A549 (cell line): Measurements from ENCODE around the gene BBS4.

Source experiments
- BHLHE40 ChIP-seq: IDR thresholded peaks from 2 replicates; pipeline ENCODE4 v1.6.1; 2012; ENCODE audit warnings: low read depth, low read length, inconsistent platforms
- EP300 ChIP-seq, 2 experiments: fragments of >200 bp; sonication (Bioruptor Twin); formaldehyde crosslinking; IDR thresholded peaks; 2 replicates in 1 of 2; 3 replicates in 1 of 2; pipeline ENCODE4 v1.6.1; 2016 to 2017
- HOXB13 ChIP-seq: fragments of 250-450 bp; sonication (Bioruptor Pico); IDR thresholded peaks from 2 replicates; pipeline ENCODE4 v1.5.0; 2020; ENCODE audit warnings: low read depth, mild to moderate bottlenecking, moderate library complexity
- JUN ChIP-seq, 2 experiments: fragments of >200 bp; sonication (Bioruptor Twin); formaldehyde crosslinking; IDR thresholded peaks; 2 replicates in 1 of 2; 3 replicates in 1 of 2; pipeline ENCODE4 v1.6.1; 2016 to 2017
- POLR2A ChIP-seq: IDR thresholded peaks from 2 replicates; pipeline ENCODE4 v1.6.1; 2012; ENCODE audit warnings: mild to moderate bottlenecking, low read length
- RFX5 ChIP-seq: fragments of 450-650 bp; IDR thresholded peaks from 2 replicates; pipeline ENCODE4 v1.7.1; 2014; ENCODE audit warnings: antibody characterized with exemption, mild to moderate bottlenecking, moderate library complexity
- TP53 ChIP-seq: fragments of 250-450 bp; sonication (Bioruptor Pico); IDR thresholded peaks from 2 replicates; pipeline ENCODE4 v1.5.0; 2021; ENCODE audit warnings: mild to moderate bottlenecking, moderate library complexity
- USF2 ChIP-seq: fragments of 450-650 bp; IDR thresholded peaks from 2 replicates; pipeline ENCODE4 v1.6.1; 2014; ENCODE audit warnings: antibody characterized with exemption
- TF ChIP-seq, protein P1 (sequence below): fragments of >200 bp; sonication (Bioruptor Twin); formaldehyde crosslinking; IDR thresholded peaks from 3 replicates; pipeline ENCODE4 v1.5.1; 2016
- TF ChIP-seq, protein P2 (sequence below): IDR thresholded peaks from 2 replicates; pipeline ENCODE4 v1.6.1; 2012

GRCh38 chr15:72737723-72738122, 51.7 kb downstream of the BBS4 start:
- TF ChIP-seq, protein P1, sequence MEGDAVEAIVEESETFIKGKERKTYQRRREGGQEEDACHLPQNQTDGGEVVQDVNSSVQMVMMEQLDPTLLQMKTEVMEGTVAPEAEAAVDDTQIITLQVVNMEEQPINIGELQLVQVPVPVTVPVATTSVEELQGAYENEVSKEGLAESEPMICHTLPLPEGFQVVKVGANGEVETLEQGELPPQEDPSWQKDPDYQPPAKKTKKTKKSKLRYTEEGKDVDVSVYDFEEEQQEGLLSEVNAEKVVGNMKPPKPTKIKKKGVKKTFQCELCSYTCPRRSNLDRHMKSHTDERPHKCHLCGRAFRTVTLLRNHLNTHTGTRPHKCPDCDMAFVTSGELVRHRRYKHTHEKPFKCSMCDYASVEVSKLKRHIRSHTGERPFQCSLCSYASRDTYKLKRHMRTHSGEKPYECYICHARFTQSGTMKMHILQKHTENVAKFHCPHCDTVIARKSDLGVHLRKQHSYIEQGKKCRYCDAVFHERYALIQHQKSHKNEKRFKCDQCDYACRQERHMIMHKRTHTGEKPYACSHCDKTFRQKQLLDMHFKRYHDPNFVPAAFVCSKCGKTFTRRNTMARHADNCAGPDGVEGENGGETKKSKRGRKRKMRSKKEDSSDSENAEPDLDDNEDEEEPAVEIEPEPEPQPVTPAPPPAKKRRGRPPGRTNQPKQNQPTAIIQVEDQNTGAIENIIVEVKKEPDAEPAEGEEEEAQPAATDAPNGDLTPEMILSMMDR = no peak
- TF ChIP-seq RFX5 = no peak
- no peak for TF ChIP-seq BHLHE40
- no peak for TF ChIP-seq TP53
- no peak for TF ChIP-seq JUN (IDR thresholded peaks at IDR 0.05)
- no peak for TF ChIP-seq HOXB13 (CRISPR knock-in tag)
- TF ChIP-seq POLR2A = no peak
- no peak for TF ChIP-seq USF2
- TF ChIP-seq EP300 (IDR thresholded peaks at IDR 0.05) = no peak
- TF ChIP-seq, protein P2, sequence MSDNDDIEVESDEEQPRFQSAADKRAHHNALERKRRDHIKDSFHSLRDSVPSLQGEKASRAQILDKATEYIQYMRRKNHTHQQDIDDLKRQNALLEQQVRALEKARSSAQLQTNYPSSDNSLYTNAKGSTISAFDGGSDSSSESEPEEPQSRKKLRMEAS = no peak
